HG02642 (cell line): Measurements from ENCODE around the gene PITPNC1.
A peak's percentile ranks its signal among the peaks of the same experiment; 100 is the strongest.
"Not testable (repeated sequence)": the region's sequence is repeated elsewhere in the genome, so short reads cannot be mapped to it uniquely, and the experiment has no call there.

ENCODE experiments used
- ATAC-seq: cut with Tn5 transposase; IDR thresholded peaks from one replicate; pipeline ENCODE4 v1.9.1; 2021; ENCODE audit warnings: mild to moderate bottlenecking; ENCODE audit not compliant: unreplicated experiment, poor library complexity

Gene PITPNC1

GRCh38 chr17:67366193-67367157 is 10.6 kb upstream of the PITPNC1 start, which contains the start of gene PSMD12:
TSS of gene PSMD12 (minus strand) at chr17:67366577. CDS start at chr17:67366519, 58 bp downstream.
- peak; percentile 93 for ATAC-seq

GRCh38 chr17:67369676-67370075 is 7.4 kb upstream of the PITPNC1 start:
- no peak for ATAC-seq

- ATAC-seq, result no peak
These were observed 4.3 kb upstream of the PITPNC1 start for GRCh38 chr17:67372751-67373150.

- ATAC-seq, result peak; percentile 32
These were observed 2.6 kb upstream of the PITPNC1 start for GRCh38 chr17:67374329-67375053.

- no peak for ATAC-seq
These were observed 2.0 kb upstream of the PITPNC1 start for GRCh38 chr17:67375054-67375427.

DNA sequence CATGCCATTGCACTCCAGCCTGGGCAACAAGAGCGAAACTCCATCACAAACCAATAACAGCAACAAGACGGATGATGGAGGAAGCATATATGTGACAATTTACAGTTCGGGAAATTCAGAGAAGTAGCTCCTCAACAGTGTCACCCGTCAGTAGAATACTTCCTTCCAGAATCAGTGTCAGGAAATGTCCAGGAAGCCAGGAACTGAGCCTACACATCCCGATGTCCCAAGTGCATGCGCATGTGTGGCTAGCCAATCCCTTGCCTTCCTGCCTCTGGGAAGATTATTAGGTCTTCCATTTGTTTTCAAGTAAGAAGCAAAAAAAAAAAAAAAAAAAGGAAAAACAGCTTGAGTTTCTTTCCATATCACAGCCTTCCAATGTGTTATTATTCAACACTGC is 1.4 kb upstream of the PITPNC1 start:
- no peak for ATAC-seq

DNA sequence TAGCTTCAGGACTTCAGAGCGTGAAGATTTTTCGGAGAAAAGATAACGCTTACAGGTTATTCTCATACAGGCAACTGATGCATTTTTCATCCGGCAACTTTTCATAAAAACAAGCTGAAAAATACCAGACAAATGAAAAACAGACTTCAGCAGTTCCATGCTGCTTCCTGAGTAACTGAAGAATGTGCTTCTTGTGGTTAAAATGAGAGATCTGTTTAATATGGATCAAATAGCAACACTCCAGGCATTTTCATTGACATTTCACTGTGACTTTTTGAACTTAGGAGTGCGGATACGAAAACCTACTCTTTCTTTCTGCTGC is 705 bp upstream of the PITPNC1 start:
- ATAC-seq, result no peak

DNA sequence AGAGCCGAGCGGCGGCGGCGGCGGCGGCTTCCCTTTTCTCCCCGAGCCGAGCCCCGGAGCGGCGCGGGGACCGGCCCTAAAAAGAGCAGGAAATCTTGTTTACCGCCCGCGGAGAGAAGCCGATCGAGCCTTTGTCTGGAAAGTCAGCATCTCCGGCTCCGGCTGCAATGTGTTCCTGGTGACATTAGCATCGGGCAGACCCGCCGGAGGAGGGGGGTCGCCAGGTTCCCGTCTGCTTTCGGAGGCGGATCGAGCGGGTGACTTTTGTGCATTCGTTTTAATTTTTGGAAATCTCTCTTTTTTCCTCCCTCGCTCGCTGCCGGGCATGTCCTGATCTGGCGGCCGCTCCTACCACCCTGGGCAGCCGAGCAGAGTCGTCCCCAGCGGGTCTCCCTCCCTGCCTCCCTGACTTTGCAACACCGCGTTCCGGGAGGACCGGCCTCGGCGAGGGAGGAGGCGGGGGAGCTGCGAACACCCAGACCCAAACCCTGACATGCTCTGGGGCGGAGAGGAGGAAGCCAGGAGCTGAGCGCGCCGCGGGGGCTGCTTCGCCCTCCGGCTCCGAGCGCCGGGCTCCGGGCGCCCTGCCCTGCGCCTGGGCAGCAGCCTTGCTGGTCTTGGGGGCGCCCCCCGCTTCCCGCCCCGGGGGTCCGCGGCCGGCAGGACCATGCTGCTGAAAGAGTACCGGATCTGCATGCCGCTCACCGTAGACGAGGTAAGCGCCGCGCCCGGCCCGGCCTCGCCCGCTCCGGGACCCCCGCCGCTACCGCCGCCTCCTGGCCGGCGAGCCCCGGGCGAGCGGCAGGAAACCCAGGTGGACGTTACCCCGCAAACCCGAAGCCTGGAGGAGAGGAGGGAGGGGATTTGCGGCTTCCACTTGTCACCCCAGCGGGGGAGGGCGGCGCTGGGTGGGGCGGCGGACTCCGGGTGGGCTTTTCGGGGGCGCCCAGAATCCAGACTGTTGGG is 690 bp downstream of the PITPNC1 start:
- peak; percentile 29 for ATAC-seq

DNA sequence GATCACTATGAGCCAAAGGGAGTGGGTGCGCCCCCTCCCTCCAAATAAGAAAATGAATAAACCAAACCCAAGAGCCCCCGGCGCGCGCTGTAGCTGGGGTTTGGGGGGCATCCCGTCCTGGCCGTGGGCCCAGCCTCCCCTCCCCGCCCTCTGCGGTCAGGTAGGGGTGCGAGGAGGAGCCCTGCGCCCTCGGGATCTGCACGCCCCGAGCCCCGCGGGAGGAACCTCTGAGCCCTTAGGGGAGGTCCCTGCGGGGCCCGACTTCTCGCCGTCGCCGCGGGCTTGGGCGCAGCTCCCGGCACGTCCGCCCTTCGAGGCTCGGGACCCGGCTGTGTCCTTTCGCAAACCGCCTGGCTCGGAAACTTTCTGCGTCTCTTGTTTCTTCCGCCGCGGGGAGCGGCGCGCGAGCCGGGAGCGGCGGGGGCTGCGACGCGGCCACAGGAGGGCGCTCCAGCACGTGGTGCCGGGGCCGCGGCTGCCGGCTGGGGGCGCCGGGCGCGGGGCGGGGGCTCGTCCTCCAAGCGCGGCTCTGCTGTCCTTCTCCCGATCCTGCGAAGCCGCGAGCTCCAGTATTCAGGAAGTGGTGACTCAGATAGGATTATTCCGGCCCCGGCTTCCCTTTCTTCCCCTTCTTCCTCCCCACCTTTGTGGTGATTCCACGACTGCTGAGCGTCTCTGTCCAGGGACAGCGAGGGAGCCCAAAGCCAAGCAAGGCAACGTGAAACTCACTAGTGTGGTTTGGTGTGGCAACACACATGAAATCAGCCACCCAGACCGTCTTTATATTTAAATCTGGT is 1.6 kb downstream of the PITPNC1 start:
- ATAC-seq, result peak; percentile 43

DNA sequence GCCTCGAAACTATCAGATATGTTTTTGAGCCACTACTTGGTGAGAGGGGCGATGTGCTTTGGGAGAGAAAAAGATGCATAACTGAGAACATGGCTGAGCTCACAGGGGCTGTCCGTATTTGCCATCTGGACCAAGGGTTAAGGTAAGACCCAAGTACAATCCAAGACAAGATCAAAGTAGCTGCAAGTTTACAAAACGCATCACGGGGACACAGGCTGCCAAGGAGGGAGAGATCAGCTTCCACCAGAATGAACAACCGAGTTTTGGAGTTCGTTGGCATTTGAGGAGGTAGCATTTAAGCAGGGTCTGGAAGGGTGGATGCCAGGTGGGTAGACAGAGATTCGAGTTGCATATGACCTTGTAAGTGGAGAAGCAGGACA is 2.2 kb downstream of the PITPNC1 start:
- no peak for ATAC-seq

DNA sequence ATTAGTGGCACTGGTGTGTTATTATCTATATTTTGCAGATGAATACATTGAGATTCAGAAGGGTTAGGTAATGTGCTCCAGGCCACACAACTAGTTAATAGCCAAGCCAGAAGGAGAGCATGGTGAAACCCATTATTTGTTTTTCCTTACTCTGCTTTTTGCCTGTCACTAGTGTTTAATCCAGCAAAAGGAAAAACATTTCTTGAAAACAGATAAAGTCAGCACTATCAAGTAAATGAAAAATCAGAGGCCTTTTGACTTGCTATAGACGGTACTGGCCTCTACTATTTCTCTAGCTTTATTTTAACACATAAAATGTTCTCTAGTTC is 4.8 kb downstream of the PITPNC1 start:
- no peak for ATAC-seq

DNA sequence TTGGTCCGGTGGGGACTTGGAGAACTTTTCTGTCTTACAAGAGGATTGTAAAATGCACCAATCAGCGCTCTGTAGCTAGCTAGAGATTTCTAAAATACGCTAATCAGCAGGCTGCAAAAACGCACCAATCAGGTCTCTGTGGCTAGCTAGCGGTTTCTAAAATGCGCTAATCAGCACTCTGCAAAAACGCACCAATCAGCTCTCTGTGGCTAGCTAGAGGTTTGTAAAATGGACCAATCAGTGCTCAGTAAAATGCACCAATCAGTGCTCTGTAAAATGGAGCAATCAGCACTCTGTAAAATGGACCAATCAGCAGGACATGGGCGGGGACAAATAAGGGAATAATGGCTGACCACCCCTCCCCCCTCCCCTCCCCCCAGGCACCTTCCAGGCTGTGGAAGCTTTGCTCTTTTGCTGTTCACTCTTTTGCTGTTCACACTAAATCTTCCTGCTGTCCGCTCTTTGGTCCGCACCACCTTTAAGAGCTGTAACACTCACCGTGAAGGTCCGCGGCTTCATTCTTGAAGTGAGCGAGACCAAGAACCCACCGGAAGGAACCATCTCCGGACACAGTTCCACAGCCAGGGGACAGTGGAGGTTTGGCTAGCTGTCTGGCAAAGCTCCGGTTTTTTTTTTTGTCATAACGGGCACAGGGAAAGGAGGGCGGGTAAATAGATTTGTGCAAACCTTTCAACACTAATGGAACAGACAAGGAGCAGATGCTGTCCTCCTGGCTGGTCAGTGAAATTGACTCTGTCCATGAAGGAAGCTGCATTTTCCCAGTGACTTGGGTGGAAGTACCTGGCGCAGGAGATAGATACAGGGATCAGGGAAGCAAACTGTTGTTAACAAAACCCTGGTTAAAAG is 8.3 kb downstream of the PITPNC1 start:
- ATAC-seq, result no peak

- no peak for ATAC-seq
These were observed 10.0 kb downstream of the PITPNC1 start for GRCh38 chr17:67386965-67387551.

DNA sequence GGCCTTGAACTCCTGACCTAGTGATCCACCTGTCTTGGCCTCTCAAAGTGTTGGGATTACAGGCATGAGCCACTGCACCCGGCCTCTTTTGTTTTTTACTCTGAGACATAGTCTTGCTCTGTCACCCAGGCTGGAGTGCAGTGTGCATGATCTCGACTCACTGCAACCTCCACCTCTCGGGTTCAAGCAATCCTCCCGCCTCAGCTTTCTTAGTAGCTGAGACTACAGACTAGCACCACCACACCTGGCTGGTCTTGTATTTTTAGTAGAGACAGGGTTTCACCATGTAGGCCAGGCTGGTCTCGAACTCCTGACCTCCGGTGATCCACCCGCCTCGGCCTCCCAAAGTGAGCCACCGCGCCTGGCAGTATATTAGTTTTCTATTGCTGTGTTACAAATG is 11.5 kb downstream of the PITPNC1 start:
- not testable (repeated sequence) for ATAC-seq

- no peak for ATAC-seq
These were observed 11.9 kb downstream of the PITPNC1 start for GRCh38 chr17:67388986-67389385.

GRCh38 chr17:67390006-67390645 is 13.0 kb downstream of the PITPNC1 start:
- ATAC-seq, result no peak

- peak; percentile 92 for ATAC-seq
These were observed 13.7 kb downstream of the PITPNC1 start for GRCh38 chr17:67390646-67391361.
